ENCODE measurements around the gene RIOX2. TPM values are rescaled to one million over a fixed set of nuclear protein-coding genes. Genes with fewer than 3 reads are reported as not detected.

RIOX2 gene
- total and polyA plus RNA-seq, 2 of the 8 experiments (the other 6 are each of a cell fraction or from before 2014, with no cell fraction given), result 3.8 to 16.4 TPM

GRCh38 chr3:97958396-97958795 lies 13.8 kb downstream of the RIOX2 start:
- no peak for DNase-seq (ENCODE audit: low read depth in 1 of 2, low spot score in 2 of 2)
- TF ChIP-seq TEAD4 (IDR thresholded peaks at IDR 0.05; ENCODE audit: low read depth, low read length), result no peak
- TF ChIP-seq CBX5 (IDR thresholded peaks at IDR 0.05; ENCODE audit: low read depth, low read length), result no peak
- no peak for TF ChIP-seq CREB1 (IDR thresholded peaks at IDR 0.05)
- TF ChIP-seq RFX5 (IDR thresholded peaks at IDR 0.05; ENCODE audit: borderline replicate concordance, low read depth, low read length), result no peak
- TF ChIP-seq ATF2 (IDR thresholded peaks at IDR 0.05; ENCODE audit: low read length), result no peak
- no peak for TF ChIP-seq SP2 (IDR thresholded peaks at IDR 0.05; ENCODE audit: low read length)
- TF ChIP-seq MAFK (IDR thresholded peaks at IDR 0.05; ENCODE audit: low read depth, low read length), result no peak
- no peak for TF ChIP-seq TAF1 (IDR thresholded peaks at IDR 0.05; ENCODE audit: low read depth, low read length)
- no peak for TF ChIP-seq RBBP5 (IDR thresholded peaks at IDR 0.05; ENCODE audit: borderline replicate concordance, low read depth, low read length)
- TF ChIP-seq TBP (IDR thresholded peaks at IDR 0.05; ENCODE audit: low read depth, low read length), result no peak
- TF ChIP-seq SP4 (IDR thresholded peaks at IDR 0.05; ENCODE audit: low read length), result no peak
- TF ChIP-seq HDAC6 (IDR thresholded peaks at IDR 0.05; ENCODE audit: low read depth, low read length), result no peak
- no peak for TF ChIP-seq YY1 (IDR thresholded peaks at IDR 0.05; ENCODE audit: low read depth, low read length)
- TF ChIP-seq FOSL1 (IDR thresholded peaks at IDR 0.05; ENCODE audit: insufficient read depth, low read depth, low read length), result no peak
- TF ChIP-seq EZH2 (IDR thresholded peaks at IDR 0.05; ENCODE audit: low read depth, low read length, severe bottlenecking), result no peak

More at GRCh38 chr3:97958396-97958795, 13.8 kb downstream of the RIOX2 start:
- no peaks in the 10 kb centered on the region for H3K79me2 ChIP-seq (ENCODE audit: control insufficient read depth in 1 of 2, insufficient read depth in 2 of 2, low read length in 2 of 2)
- H2BK12ac ChIP-seq (ENCODE audit: low read depth, low read length), result no peak overlapping the region
- WGBS, 2 experiments (ENCODE audit: extremely low coverage in 1 of 2, insufficient coverage in 1 of 2, insufficient read length in 1 of 2, insufficient replicate concordance in 2 of 2, low coverage in 1 of 2, low lambda C conversion rate in 2 of 2, missing lambda C conversion rate in 1 of 2), result 87% methylated on average over 2 of the region's 2 CpGs; no CpG with 5 or more reads in 1 of the 2 experiments
- no peak overlapping the region for H3K18ac ChIP-seq (ENCODE audit: extremely low read depth, low read length)
- no peaks in the 10 kb centered on the region for H3K4me1 ChIP-seq (replicated peaks in 1 of 4; ENCODE audit: control insufficient read depth in 3 of 4, insufficient read depth in 4 of 4, low read length in 3 of 4)
- H2BK20ac ChIP-seq (ENCODE audit: low read length), result no peak overlapping the region
- no peaks in the 10 kb centered on the region for H3K23me2 ChIP-seq (ENCODE audit: low read depth, low read length)
- H2BK15ac ChIP-seq (ENCODE audit: low read length), result no peak overlapping the region
- no peak overlapping the region for H3K14ac ChIP-seq (ENCODE audit: insufficient read length)
- no peak overlapping the region for H4K5ac ChIP-seq (ENCODE audit: insufficient read length, low read depth, low read length)
- no peak overlapping the region for H2BK5ac ChIP-seq (ENCODE audit: low read depth, low read length)
- H3K79me1 ChIP-seq (ENCODE audit: low read depth, low read length), result no peaks in the 10 kb centered on the region
- no peak overlapping the region for H2AK5ac ChIP-seq (ENCODE audit: low read depth, low read length)
- no peak overlapping the region for H3K27ac ChIP-seq (ENCODE audit: low read depth, low read length)
- CTCF ChIA-PET (ENCODE audit: partially characterized antibody), result no interaction called here
- H3K4me2 ChIP-seq (ENCODE audit: insufficient read depth in 1 of 2, low read depth in 2 of 2, low read length in 2 of 2), result no peak overlapping the region
- no peak overlapping the region for H3K4ac ChIP-seq (replicated peaks; ENCODE audit: insufficient read length, low read depth, low read length)
- no peak for FAIRE-seq
- H2AFZ ChIP-seq (ENCODE audit: low read length), result no peak overlapping the region
- peaks cover 0 to 2% (median 0%) of the 10 kb centered on the region in 4 experiments; a peak in 1 of 8 replicates for H3K36me3 ChIP-seq (ENCODE audit: control insufficient read depth in 2 of 4, insufficient read depth in 4 of 4, low read length in 3 of 4)
- no peaks in the 10 kb centered on the region for H3K9me3 ChIP-seq (ENCODE audit: insufficient read depth in 2 of 2, low read depth in 1 of 2, low read length in 1 of 2)
- no peak overlapping the region for H4K8ac ChIP-seq (ENCODE audit: extremely low read depth, insufficient read depth, low read length)
- H3K9ac ChIP-seq (replicated peaks in 1 of 4; ENCODE audit: extremely low read depth in 1 of 4, low read depth in 3 of 4, low read length in 3 of 4), result no peak overlapping the region
- H3K23ac ChIP-seq (ENCODE audit: insufficient read length), result no peak overlapping the region
- H3K4me3 ChIP-seq (ENCODE audit: extremely low read depth in 1 of 4, insufficient read depth in 2 of 4, low read depth in 3 of 4, low read length in 4 of 4), result no peak overlapping the region
- H4K20me1 ChIP-seq (replicated peaks in 1 of 2; ENCODE audit: control insufficient read depth in 1 of 2, insufficient read depth in 2 of 2, low read length in 2 of 2), result no peaks in the 10 kb centered on the region
- no peak overlapping the region for H2BK120ac ChIP-seq (replicated peaks; ENCODE audit: low read depth, low read length)
- H4K91ac ChIP-seq (replicated peaks; ENCODE audit: insufficient read length, low read length), result no peak overlapping the region
- POLR2A ChIA-PET (ENCODE audit: partially characterized antibody), result interaction anchor here (0.9 kb wide), 1 partner anchor 9 kb away, joined by 3 read pairs; no protein-coding TSS in a partner anchor
- no peaks in the 10 kb centered on the region for H3K27me3 ChIP-seq (replicated peaks in 1 of 4; ENCODE audit: control insufficient read depth in 3 of 4, extremely low read depth in 1 of 4, insufficient read depth in 3 of 4, low read length in 3 of 4)
- no peak overlapping the region for H3K56ac ChIP-seq (replicated peaks; ENCODE audit: insufficient read length, low read depth, low read length)
